ENCODE results near the gene VSIG8. TPM values are rescaled to one million over a fixed set of nuclear protein-coding genes. Genes with fewer than 3 reads are reported as not detected.

Gene VSIG8
- total RNA-seq, 1 donor = not detected

GRCh38 chr1:159829273-159829634 is 33.2 kb downstream of the VSIG8 start:
- H3K4me3 ChIP-seq (ENCODE audit: low read depth, low read length) = no peak overlapping the region
- TF ChIP-seq CTCF (IDR thresholded peaks at IDR 0.05; ENCODE audit: insufficient read depth, low read length) = no peak
- DNase-seq (ENCODE audit: low read depth) = no peak

DNA sequence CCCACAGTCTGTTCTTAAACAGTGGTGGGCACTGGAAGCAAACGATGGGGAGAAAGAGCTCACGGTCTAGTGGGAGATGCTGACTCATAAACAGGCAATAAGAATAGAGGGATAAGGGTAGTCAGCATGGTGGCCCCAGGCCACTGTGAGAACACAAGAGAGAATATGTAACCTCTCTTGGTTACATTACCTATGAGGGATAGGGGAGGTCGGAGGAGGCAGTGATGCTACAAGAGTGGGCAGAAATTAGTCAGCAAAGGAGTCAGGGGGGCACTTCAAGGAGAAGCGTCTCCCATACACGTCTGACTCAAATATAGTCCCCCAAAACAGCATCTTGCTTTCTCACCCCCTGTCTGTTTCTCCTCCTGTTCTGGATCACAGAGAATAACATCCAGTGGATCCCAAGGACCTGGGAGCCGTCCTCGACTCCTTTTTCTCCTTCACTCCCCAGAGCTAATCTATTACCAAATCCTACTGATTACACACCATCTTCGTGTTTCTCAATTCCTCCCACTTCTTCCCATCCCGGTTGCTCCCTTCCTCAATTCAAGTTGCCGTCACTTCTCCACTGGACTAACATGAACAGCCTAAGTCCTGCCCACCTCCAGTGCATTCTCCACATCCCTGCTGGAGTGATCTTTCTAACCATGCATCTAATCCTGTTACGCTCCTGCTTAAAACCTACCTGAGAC is 33.7 kb downstream of the VSIG8 start:
- TF ChIP-seq CTCF (IDR thresholded peaks at IDR 0.05; ENCODE audit: insufficient read depth, low read length) = no peak
- no peak for DNase-seq (ENCODE audit: low read depth)
- H3K4me3 ChIP-seq (ENCODE audit: low read depth, low read length) = no peak overlapping the region

DNA sequence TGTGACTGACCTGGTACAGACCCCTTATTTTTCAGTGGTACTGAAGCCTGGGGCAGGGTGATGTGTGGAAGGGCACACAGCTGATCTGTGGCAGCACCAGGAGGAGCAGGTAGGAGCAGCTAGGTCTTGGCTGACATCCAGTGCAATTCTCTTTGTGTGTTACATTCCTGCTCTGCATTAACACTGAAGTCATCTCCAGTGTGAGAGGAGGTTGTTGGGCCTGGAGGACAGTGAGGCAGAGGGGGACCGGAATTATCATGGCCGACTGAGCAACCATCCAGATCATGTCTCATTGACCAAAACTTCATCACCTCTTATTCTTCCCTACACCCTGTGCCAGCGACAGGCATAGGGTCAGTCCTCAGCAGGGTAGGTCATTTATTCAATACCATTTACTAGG is 34.3 kb downstream of the VSIG8 start:
- DNase-seq (ENCODE audit: low read depth) = no peak
- TF ChIP-seq CTCF (IDR thresholded peaks at IDR 0.05; ENCODE audit: insufficient read depth, low read length) = no peak
- H3K4me3 ChIP-seq (ENCODE audit: low read depth, low read length) = no peak overlapping the region

DNA sequence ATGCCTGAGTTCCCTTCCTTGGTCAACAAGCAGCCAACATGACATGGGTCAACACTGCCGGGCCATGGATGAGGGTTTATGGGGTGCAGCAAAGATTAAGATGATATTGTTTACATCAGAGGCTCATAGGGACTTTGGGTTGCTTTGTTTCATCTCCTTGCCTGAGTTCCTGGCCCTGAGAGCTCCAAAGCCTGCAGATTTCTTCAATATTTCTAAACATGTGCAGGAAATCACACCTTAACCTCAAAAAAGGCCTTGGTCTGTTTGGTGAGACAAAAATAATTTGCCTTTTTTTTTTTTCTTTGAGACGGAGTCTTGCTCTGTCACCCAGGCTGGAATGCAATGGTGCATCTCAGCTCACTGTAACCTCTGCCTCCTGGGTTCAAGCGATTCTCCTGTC is 34.9 kb downstream of the VSIG8 start:
- no peak overlapping the region for H3K4me3 ChIP-seq (ENCODE audit: low read depth, low read length)
- no peak for DNase-seq (ENCODE audit: low read depth)
- TF ChIP-seq CTCF (IDR thresholded peaks at IDR 0.05; ENCODE audit: insufficient read depth, low read length) = no peak

GRCh38 chr1:159827102-159827490 is 35.4 kb downstream of the VSIG8 start:
- no peak overlapping the region for H3K4me3 ChIP-seq (ENCODE audit: low read depth, low read length)
- DNase-seq (ENCODE audit: low read depth) = no peak
- no peak for TF ChIP-seq CTCF (IDR thresholded peaks at IDR 0.05; ENCODE audit: insufficient read depth, low read length)

DNA sequence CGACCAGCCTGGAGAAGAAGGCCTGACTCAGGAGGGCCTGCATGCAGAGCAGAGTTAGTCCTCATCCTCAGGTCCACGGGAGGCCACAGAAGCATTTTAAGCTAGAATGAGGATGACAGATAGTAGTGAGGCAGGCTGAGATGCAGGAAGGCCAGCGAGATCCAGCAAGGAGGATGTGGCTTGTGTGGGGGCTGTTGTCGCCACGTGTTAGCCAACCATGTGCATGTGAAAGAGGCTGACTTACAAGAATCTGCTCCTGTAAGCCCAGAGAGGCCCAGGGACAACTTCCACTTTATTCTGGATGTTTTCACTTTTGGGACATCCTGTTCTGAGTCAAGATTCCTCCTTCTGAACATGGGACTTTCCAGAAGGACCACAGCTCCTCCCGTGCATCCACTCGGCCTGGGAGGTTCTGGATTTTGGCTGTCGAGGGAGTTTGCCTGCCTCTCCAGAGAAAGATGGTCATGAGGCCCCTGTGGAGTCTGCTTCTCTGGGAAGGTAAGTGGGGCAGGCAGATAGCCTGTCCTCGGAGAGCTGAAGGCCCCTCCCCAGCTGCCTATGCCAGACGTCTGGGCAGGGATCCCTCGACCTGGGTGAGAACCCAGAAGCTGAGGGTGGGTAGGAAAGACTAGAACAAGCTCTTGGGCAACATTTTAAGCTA is 35.9 kb downstream of the VSIG8 start, which contains the start of gene SLAMF8:
Gene SLAMF8 (plus strand): TSS at position 433 of the 661 bp plus-strand sequence. CDS start 26 bp downstream, at position 459.
- no peak within 1 kb of the TSS for H3K4me3 ChIP-seq (ENCODE audit: low read depth, low read length)
- no peak for TF ChIP-seq CTCF (IDR thresholded peaks at IDR 0.05; ENCODE audit: insufficient read depth, low read length)
- DNase-seq (ENCODE audit: low read depth) = no peak
